ENCODE results near the gene PCDHB7.

- peak; percentile 73 for TF ChIP-seq CTCF (IDR thresholded peaks at IDR 0.05)
- TF ChIP-seq SIN3A (IDR thresholded peaks at IDR 0.05; ENCODE audit: borderline replicate concordance, insufficient read depth, low read depth, low read length), result no peak
- no peak for TF ChIP-seq REST (IDR thresholded peaks at IDR 0.05; ENCODE audit: insufficient read depth in 1 of 2, low read depth in 2 of 2, low read length in 1 of 2)
- no peak for TF ChIP-seq POLR2AphosphoS5 (IDR thresholded peaks at IDR 0.05; ENCODE audit: low read depth, low read length)
- TF ChIP-seq TCF7L2 (IDR thresholded peaks at IDR 0.05; ENCODE audit: low read depth, low read length), result no peak
Measured at GRCh38 chr5:141172381-141173204, at the start of gene PCDHB7.

Data from Panc1 (cell line).